ENCODE data around the gene DNAJC27.

The DNAJC27 gene

GRCh38 chr2:24906466-24906865 lies 65.3 kb downstream of the DNAJC27 start:
- no peak for DNase-seq

DNA sequence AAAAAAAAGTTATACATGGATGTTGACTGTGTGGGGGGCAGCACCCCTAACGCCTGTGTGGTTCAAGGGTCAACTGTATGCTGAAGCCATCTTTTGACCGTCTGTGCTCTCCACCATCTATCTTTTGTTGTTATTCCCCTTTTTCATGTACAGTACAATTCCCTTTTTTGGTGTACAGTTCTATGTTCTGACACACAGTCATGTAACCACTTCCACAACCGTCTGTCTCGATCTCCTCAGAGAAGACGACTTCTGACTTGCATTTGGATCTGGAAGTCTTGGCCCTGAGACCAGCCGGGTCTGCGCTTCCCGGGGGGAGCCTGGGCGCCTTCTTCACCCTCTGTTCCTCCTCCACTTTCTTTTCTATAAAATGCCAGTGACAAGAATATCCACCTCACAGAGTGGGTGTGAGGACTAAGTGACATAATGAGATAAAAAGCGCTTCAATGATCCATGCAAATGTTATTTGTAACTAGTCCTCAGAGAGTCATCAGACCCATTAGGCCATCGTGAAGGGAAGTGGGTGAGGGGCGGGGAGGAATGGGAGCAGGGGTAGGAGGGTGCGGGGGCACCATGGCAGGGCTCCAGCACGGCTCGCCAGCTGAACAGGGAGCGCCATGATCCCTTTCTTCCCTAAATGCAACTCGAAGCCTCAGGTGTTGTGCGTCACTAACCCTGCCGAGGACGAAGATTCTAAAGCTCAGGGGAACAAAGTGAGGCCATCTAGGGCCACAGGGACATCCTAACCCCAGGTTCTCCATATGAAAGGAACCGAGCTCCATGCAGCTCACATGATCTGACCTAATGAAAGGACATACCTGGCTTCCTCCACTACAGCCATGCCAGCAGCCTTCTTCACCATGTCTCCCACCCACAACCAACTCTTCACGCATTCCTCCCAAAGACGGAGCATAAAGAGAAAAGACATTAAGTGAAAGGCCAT lies 68.3 kb downstream of the DNAJC27 start:
- no peak for DNase-seq

- DNase-seq = no peak
Measured at GRCh38 chr2:24899361-24899910, 72.3 kb downstream of the DNAJC27 start.

DNA sequence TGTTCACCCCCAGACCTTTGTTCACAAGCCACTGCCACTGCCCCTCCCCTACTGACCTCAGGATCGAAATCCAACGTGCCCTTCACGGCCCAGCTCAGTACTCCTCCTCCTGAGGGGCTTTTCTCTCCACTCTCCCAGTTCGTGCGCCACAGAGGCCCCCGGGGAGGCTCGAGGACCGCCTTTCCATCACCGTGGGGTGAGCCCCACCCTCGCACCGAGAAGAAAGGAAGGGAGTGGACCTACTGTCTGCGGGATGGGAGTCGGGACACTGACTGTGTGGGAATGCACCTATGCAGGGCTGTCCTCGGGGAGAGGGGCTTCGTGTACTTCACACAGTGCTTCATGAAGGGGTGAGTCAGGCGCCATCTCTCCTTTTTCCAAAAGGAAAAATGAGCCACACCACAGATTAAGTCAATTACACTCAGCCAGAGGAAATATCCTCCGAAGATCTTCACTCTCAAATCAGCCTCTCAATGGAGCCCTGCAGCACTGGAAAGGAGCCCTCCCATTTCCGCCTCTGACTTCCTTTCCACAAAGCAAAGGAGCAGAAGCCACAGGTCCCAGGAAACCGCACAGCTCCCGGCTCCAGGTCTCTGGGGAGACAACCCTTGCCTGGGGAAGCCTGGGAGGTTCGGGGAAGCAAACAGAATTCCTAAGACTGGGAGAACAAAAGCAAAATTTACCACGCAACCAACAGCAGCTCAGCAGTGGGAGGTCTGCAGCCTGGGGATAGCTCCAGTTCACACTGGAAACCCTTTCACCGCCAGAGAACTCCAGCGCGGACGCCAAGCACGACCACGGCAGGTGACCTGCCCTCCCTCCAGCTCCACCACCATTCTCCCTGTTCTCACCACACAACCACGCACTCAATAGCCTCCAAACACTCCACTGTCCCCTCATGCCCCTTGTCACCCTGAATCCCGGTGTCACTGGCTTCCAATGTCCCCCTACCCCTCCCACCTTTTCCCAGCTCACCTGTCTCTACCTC lies 73.3 kb downstream of the DNAJC27 start:
- DNase-seq = no peak

DNA sequence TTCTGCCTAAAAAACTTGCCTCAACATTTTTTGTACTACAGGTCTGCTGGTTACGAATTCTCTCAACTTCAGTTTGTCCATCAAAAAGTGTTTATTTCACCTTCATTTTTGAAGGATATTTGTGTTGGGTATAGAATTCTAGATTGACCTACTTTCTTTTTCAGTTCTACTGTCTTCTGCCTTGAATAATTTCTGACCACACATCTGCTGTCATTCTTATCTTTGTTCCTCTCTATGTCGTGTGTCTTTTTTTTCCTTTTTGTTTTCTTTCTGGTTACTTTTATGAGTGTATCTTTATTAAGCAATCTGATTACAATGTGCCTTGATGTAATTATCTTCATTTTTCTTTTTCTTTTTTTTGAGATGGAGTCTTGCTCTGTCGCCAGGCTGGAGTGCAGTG lies 77.0 kb downstream of the DNAJC27 start:
- DNase-seq = no peak

GRCh38 chr2:24893934-24894333 lies 77.8 kb downstream of the DNAJC27 start:
- DNase-seq = no peak
